DOHH2 (cell line): ENCODE measurements around the gene RCC2.

Experiments used
- EZH2phosphoT487 ChIP-seq: fragments of 200-600 bp; sonication (generic); IDR thresholded peaks from 2 replicates; pipeline ENCODE4 v1.6.1; 2017; ENCODE audit warnings: borderline replicate concordance, mild to moderate bottlenecking, antibody characterized with exemption, low read length, moderate library complexity, mixed read lengths
- TF ChIP-seq, protein P1 (sequence below): fragments of 200-600 bp; sonication (generic); IDR thresholded peaks from one replicate; pipeline ENCODE4 v1.5.1; 2014; ENCODE audit warnings: antibody characterized with exemption, mild to moderate bottlenecking, low read depth, low read length; ENCODE audit not compliant: poor library complexity, severe bottlenecking

DNA sequence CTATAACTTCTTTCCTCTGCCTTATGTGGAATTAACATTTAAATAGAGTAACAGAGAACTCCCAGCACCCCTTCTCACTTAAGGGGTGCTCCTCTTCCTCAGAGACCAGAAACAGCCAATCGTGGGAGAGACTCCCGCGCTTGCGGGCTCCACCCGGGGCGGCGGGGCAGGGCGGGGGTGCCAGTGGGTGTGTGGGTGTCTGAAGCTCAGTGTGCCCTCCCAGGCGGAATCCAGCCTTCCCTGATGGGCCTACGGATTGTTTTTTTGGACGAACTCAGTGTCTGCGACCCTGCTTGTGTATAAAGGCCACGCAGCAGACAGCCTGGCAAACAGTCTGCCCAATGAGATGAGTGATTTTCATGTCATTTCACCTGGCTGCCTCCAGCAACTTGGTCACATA is 6.2 kb downstream of the RCC2 start:
- TF ChIP-seq, protein P1, sequence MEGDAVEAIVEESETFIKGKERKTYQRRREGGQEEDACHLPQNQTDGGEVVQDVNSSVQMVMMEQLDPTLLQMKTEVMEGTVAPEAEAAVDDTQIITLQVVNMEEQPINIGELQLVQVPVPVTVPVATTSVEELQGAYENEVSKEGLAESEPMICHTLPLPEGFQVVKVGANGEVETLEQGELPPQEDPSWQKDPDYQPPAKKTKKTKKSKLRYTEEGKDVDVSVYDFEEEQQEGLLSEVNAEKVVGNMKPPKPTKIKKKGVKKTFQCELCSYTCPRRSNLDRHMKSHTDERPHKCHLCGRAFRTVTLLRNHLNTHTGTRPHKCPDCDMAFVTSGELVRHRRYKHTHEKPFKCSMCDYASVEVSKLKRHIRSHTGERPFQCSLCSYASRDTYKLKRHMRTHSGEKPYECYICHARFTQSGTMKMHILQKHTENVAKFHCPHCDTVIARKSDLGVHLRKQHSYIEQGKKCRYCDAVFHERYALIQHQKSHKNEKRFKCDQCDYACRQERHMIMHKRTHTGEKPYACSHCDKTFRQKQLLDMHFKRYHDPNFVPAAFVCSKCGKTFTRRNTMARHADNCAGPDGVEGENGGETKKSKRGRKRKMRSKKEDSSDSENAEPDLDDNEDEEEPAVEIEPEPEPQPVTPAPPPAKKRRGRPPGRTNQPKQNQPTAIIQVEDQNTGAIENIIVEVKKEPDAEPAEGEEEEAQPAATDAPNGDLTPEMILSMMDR: no peak
- no peak for TF ChIP-seq EZH2phosphoT487
